Choroid plexus epithelial cell (primary cell): Measurements from ENCODE around the gene UNC5B.
A peak's percentile ranks its signal among the peaks of the same experiment; 100 is the strongest.
"Not testable (repeated sequence)": the region's sequence is repeated elsewhere in the genome, so short reads cannot be mapped to it uniquely, and the experiment has no call there.

Experiments
- DNase-seq: peaks from one replicate; pipeline ENCODE4 v3.0.0-alpha.2; 2010; ENCODE audit warnings: low read depth
- H3K4me3 ChIP-seq: 2 replicates; pipeline ENCODE4 v1.5.1; 2011; ENCODE audit warnings: low read depth, mild to moderate bottlenecking, control low read depth, low read length, moderate library complexity
- CTCF ChIP-seq: conservative IDR thresholded peaks from 2 replicates; pipeline ENCODE4 v1.5.1; 2011; ENCODE audit warnings: low read depth, mild to moderate bottlenecking, control low read depth, inconsistent platforms, low read length, moderate library complexity

Gene UNC5B

GRCh38 chr10:71268758-71269157, 56.4 kb downstream of the UNC5B start:
- TF ChIP-seq CTCF: no peak
- no peak overlapping the region for H3K4me3 ChIP-seq
- DNase-seq: no peak

GRCh38 chr10:71269301-71270288, 57.2 kb downstream of the UNC5B start:
- H3K4me3 ChIP-seq: no peak overlapping the region
- DNase-seq: peak; percentile 30
- peak; percentile 23 for TF ChIP-seq CTCF

GRCh38 chr10:71270301-71271220, 58.2 kb downstream of the UNC5B start:
- TF ChIP-seq CTCF: peak; percentile 83
- no peak overlapping the region for H3K4me3 ChIP-seq
- DNase-seq: peak; percentile 87

GRCh38 chr10:71271662-71272055, 59.3 kb downstream of the UNC5B start:
- no peak overlapping the region for H3K4me3 ChIP-seq
- DNase-seq: no peak
- no peak for TF ChIP-seq CTCF

GRCh38 chr10:71272056-71272771, 59.8 kb downstream of the UNC5B start:
- DNase-seq: peak; percentile 41
- TF ChIP-seq CTCF: no peak
- no peak overlapping the region for H3K4me3 ChIP-seq

- DNase-seq, H3K4me3 ChIP-seq: not testable (repeated sequence)
Measured at GRCh38 chr10:71272974-71273373, 60.6 kb downstream of the UNC5B start.
